Measurements from ENCODE around the gene STX8. TPM values are rescaled to one million over a fixed set of nuclear protein-coding genes. Genes with fewer than 3 reads are reported as not detected.

STX8 gene
- total and polyA plus RNA-seq, 12 donors, result 53.3 to 80.1 (median 63.9) TPM

- ATAC-seq, result no peak
- WGBS, 2 donors, result 91 to 99% methylated on average over 9 of the region's 9 CpGs
- no peak for TF ChIP-seq CTCF (IDR thresholded peaks at IDR 0.05)
- H3K27me3 ChIP-seq, result no peaks in the 10 kb centered on the region
- H3K4me3 ChIP-seq, result no peak overlapping the region
- H3K27ac ChIP-seq, result no peak overlapping the region
- DNase-seq, result no peak
- no peaks in the 10 kb centered on the region for H3K36me3 ChIP-seq
- intact Hi-C loops (cut with DNase I), result loop anchor here in 1 of 10 donors (10.0 kb wide), 1 partner anchor 46 kb away; no protein-coding TSS in a partner anchor
- H3K9me3 ChIP-seq, result no peaks in the 10 kb centered on the region
- H3K4me1 ChIP-seq, result peaks cover 0 to 4% (median 0%) of the 10 kb centered on the region in 9 donors
Measured at GRCh38 chr17:9270921-9271320, 304.7 kb downstream of the STX8 start.

GRCh38 chr17:9269350-9270035 is 306.1 kb downstream of the STX8 start:
- no peak overlapping the region for H3K27ac ChIP-seq
- no peak for ATAC-seq
- no peaks in the 10 kb centered on the region for H3K9me3 ChIP-seq
- H3K36me3 ChIP-seq, result no peaks in the 10 kb centered on the region
- H3K4me1 ChIP-seq, result peaks cover 0 to 4% (median 0%) of the 10 kb centered on the region in 9 donors
- 79 to 84% methylated on average over 7 of the region's 7 CpGs for WGBS, 2 donors
- intact Hi-C loops (cut with DNase I), result loop anchor here in 1 of 10 donors (10.0 kb wide), 1 partner anchor 45 kb away; no protein-coding TSS in a partner anchor
- H3K27me3 ChIP-seq, result no peaks in the 10 kb centered on the region
- TF ChIP-seq CTCF (IDR thresholded peaks at IDR 0.05), result no peak
- H3K4me3 ChIP-seq, result no peak overlapping the region
- no peak for DNase-seq

GRCh38 chr17:9268546-9268945 is 307.1 kb downstream of the STX8 start:
- 96 to 97% methylated on average over 6 of the region's 6 CpGs for WGBS, 2 donors
- intact Hi-C loops (cut with DNase I), result no loop called here

GRCh38 chr17:9266697-9267117 is 308.9 kb downstream of the STX8 start:
- 90 to 94% methylated on average over 9 of the region's 9 CpGs for WGBS, 2 donors
- no peaks in the 10 kb centered on the region for H3K36me3 ChIP-seq
- no peak for TF ChIP-seq CTCF (IDR thresholded peaks at IDR 0.05)
- H3K9me3 ChIP-seq, result peaks cover 0 to 8% (median 0%) of the 10 kb centered on the region in 11 donors
- DNase-seq (no peak), ATAC-seq (peak in 1 of 8 donors; percentile 38)
- H3K4me3 ChIP-seq, result no peak overlapping the region
- H3K27ac ChIP-seq, result no peak overlapping the region
- H3K27me3 ChIP-seq, result no peaks in the 10 kb centered on the region
- intact Hi-C loops (cut with DNase I), result no loop called here
- peaks cover 0 to 8% (median 3%) of the 10 kb centered on the region in 9 donors for H3K4me1 ChIP-seq

More at GRCh38 chr17:9268546-9268945, 307.1 kb downstream of the STX8 start:
- Histone ChIP-seq H3K9me3 (peaks cover 0 to 8% (median 0%) of the 10 kb centered on the region in 11 donors), H3K27ac (no peak overlapping the region), H3K4me3 (no peak overlapping the region), H3K36me3 (no peaks in the 10 kb centered on the region), H3K27me3 (no peaks in the 10 kb centered on the region), H3K4me1 (peaks cover 0 to 4% (median 0%) of the 10 kb centered on the region in 9 donors)
- DNase-seq, result no peak
- ATAC-seq, result no peak
- no peak for TF ChIP-seq CTCF (IDR thresholded peaks at IDR 0.05)
